Measurements from ENCODE around the gene ERICH3. TPM values are rescaled to one million over a fixed set of nuclear protein-coding genes. Genes with fewer than 3 reads are reported as not detected.

The ERICH3 gene
- total RNA-seq: under 0.01 TPM

- peak in 2 of 3 donors; percentile 9 to 34 for DNase-seq (ENCODE audit: low read depth in 2 of 3, low spot score in 2 of 3)
These were observed at the start of gene ERICH3 for GRCh38 chr1:74673351-74674111. TSS of gene ERICH3 (minus strand) at chr1:74673792. CDS start at chr1:74673519, 273 bp downstream.

GRCh38 chr1:74717626-74718025 is 44.0 kb upstream of the ERICH3 start:
- no peak for DNase-seq (ENCODE audit: low read depth in 2 of 3, low spot score in 2 of 3)

GRCh38 chr1:74716822-74717221 is 43.2 kb upstream of the ERICH3 start:
- DNase-seq (ENCODE audit: low read depth in 2 of 3, low spot score in 2 of 3): no peak

- no peak for DNase-seq (ENCODE audit: low read depth in 2 of 3, low spot score in 2 of 3)
These were observed 42.2 kb upstream of the ERICH3 start for GRCh38 chr1:74715806-74716205.

GRCh38 chr1:74715236-74715502 is 41.6 kb upstream of the ERICH3 start:
- no peak for DNase-seq (ENCODE audit: low read depth in 2 of 3, low spot score in 2 of 3)

DNA sequence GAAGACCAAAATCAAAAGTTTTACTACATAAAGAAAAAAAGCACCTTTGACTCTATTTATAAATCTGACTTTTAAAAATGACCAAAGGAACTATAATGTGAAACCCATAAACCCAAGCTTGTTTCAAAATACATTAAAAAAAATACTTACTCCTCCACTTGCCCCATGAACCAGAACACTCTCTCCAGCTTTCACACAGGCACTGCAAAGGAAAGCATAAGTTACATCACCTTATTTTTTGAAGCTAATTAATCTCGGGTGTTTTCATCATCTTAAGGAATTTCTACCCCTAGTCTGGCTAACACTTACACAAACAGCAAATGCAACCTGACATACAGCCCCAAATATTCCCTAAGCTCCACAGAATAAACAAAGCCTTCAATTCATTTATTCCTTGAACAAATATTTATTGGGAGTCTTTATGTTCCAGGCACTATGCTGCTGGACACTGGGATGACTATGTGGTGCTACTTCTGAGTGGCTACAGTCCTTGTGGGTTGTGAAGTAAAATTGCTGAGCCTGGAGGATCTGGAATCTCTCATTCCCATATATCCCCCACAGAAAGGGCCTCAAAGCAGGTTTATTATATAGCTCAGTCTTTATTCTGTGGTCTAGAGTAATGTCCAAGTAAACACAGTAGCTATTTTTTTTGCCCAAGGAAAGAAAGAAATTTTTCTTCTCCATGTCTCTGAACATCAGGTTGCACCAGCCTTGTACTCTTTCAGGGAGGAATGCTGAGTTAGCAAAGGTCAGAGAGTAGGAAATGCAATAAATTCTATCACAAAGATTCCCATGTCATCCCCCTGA is 41.0 kb upstream of the ERICH3 start:
- DNase-seq (ENCODE audit: low read depth in 2 of 3, low spot score in 2 of 3): no peak

- DNase-seq (ENCODE audit: low read depth in 2 of 3, low spot score in 2 of 3): no peak
These were observed 40.3 kb upstream of the ERICH3 start for GRCh38 chr1:74713849-74714248.

DNA sequence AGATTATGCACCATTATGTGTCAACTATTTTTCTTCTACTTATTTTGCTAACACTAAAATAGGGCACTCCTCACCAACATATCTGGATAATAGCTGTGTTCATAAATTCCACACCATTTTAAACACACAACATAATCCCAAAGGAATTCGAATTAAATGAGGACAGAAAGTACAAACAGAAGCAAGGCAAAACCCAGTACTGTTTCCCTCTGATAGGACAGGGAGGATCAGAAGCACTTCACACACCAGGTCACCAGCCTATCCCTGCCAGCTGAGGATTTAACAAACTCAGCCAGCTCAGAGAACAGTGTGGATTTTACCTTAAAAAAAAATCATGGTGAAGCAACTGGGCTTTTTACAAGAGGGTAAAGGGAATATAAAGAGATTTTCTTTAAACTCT is 39.3 kb upstream of the ERICH3 start:
- no peak for DNase-seq (ENCODE audit: low read depth in 2 of 3, low spot score in 2 of 3)

- no peak for DNase-seq (ENCODE audit: low read depth in 2 of 3, low spot score in 2 of 3)
These were observed 30.0 kb upstream of the ERICH3 start for GRCh38 chr1:74703386-74704182.

GRCh38 chr1:74699331-74699730 is 25.7 kb upstream of the ERICH3 start:
- DNase-seq (ENCODE audit: low read depth in 2 of 3, low spot score in 2 of 3): no peak

GRCh38 chr1:74697832-74698231 is 24.2 kb upstream of the ERICH3 start:
- no peak for DNase-seq (ENCODE audit: low read depth in 2 of 3, low spot score in 2 of 3)

DNA sequence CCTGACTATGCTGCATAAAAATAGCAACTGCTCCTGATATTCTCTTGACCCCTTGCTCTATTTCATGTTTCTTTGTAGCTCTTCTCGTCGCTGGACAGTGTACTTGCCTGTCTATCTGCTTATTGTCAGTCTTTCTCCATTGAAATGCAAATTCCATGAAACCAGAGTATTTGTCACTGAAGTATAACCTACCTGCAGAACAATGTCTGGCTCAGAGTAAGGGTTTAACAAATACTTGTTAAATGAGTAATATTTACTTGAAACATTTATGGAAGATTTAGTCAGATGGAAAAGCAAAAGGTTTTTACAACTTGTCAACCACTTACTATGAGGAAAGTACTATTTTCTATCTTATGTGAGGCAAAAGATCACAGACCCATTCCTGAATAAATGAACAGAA is 19.9 kb upstream of the ERICH3 start:
- DNase-seq (ENCODE audit: low read depth in 2 of 3, low spot score in 2 of 3): no peak

- no peak for DNase-seq (ENCODE audit: low read depth in 2 of 3, low spot score in 2 of 3)
These were observed 17.3 kb upstream of the ERICH3 start for GRCh38 chr1:74690909-74691308.

GRCh38 chr1:74690364-74690696 is 16.7 kb upstream of the ERICH3 start:
- no peak for DNase-seq (ENCODE audit: low read depth in 2 of 3, low spot score in 2 of 3)

DNA sequence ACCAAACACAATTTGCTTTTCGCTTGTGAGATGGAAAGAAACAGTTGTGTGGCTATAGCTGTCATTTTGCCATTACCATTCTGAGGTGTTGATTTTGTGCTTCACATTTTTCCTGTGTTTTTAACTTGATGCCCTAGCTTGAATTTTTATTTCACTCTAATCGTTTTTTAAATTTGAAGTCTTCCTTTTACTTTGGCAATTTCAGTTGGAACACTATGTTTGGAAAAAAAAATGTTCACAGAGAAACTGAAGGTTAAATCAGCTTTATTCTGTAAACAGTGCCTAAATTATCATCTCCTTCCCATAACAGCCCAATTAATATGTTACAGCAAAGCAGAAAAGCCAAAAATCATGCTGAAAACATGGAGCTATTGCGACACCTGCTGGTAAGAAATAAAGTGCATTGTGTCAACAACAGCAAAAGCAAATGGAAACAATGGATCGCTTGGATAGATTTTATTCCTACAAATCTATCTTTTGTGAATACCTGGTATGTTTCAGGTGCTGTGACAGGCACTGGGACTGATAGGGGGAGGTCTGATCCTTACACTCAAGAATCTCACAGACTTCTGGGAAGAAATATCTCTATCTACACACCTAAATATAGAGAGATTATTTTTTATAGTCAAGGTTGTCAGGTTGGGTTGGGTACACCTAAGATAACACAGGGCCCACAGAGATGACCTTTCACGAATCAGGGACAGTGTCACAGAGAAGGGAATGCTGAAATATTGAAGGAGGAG is 16.2 kb upstream of the ERICH3 start:
- DNase-seq (ENCODE audit: low read depth in 2 of 3, low spot score in 2 of 3): peak; percentile 7 to 77 (median 45)

- no peak for DNase-seq (ENCODE audit: low read depth in 2 of 3, low spot score in 2 of 3)
These were observed 13.3 kb upstream of the ERICH3 start for GRCh38 chr1:74686928-74687327.

DNA sequence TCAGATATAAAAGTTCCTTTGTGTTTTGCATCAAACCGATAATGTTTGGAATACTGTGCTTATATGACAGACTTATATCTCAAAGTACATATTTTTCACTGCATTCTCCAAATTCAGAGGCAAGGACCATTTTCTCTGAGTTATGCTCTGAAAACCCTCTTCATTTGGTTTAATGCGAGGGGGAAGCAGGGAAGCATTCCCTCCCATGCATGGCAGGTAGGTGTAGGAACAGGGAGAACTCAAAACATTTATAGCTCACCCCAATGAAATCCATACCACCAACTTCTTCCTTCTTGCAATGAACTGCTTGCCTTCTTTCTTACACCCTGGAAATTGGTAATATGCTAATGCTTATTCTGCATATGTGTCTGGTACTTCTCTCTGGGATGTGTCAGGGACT is 10.7 kb upstream of the ERICH3 start:
- no peak for DNase-seq (ENCODE audit: low read depth in 2 of 3, low spot score in 2 of 3)

GRCh38 chr1:74683656-74684055 is 10.1 kb upstream of the ERICH3 start:
- no peak for DNase-seq (ENCODE audit: low read depth in 2 of 3, low spot score in 2 of 3)

DNA sequence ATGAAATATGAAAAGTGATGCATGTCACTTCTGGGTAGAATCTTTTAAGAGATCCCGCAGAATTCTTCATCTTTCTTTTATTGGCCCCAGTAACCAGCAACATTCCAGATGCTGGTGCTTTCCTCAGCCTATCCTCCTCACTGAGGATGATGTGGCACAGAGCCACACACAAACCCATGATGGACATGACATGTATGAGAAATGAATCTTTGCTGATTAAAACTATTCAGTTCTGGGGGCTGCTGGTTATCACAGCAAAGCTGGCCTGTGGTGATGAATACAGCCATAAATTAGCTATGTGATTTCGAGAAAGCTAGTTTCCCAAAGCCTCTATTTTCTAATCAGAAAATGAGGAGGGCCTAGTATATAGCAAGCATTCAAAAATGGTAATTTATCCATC is 8.3 kb upstream of the ERICH3 start:
- no peak for DNase-seq (ENCODE audit: low read depth in 2 of 3, low spot score in 2 of 3)

GRCh38 chr1:74681449-74681848 is 7.9 kb upstream of the ERICH3 start:
- no peak for DNase-seq (ENCODE audit: low read depth in 2 of 3, low spot score in 2 of 3)

DNA sequence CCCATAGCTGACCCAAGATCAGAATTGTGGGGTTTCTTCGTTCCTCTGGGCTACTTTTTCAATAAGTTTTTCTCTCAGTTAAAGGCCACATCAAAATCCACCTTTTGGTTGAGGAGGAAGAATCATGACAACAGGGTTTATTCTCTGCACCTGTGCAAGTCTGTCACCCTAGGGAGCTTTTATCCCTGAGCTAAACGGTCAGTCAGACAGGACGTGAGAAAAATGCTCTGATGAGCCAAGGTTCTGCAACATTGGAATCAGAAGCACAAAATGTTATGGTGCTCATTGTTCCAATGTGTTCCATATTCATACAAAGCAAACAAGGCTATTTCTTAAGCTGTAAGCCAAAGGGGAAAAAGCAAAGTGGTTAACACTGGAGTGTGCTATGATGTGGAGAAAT is 7.4 kb upstream of the ERICH3 start:
- DNase-seq (ENCODE audit: low read depth in 2 of 3, low spot score in 2 of 3): no peak
